Measurements from ENCODE around the gene ARSA.

DNA sequence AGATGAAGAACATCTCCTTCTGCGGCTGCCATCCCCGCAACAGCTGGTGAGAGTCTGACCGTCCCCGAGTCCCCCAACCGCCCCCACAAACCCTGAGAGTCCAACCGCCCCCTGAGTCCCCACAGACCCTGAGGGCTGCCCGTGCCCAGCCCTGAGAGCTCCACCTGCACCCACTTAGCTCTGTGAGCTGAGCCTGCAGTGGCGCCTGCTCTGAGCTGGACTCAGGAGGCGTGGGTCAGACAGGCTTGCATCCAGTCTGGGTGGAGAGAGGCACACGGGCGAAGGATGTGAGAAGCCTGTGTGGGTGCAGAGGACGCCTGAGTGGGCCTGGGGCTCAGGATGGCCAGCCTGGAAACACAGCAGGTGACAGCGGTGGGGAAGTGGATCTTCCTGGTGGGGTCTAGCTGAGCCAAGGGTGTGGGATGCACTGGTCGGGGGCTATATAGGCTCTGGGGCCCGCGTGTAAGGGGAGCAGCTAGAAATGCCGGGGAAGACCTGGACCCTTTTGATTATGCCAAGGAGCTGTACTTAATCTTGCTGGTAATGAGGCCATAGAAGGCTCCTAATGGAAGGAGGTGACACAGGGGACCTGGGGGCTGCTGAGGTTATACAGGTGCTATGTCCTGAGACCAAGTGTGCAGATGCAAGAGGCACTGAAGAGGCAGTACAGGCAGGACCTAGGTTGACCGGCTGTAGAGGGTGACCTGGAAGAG is 20.9 kb downstream of the ARSA start:
- TF ChIP-seq SPI1 (IDR thresholded peaks at IDR 0.05; ENCODE audit: low read depth, low read length) (no peak), POLR2AphosphoS5 (IDR thresholded peaks at IDR 0.05; ENCODE audit: low read depth, low read length) (no peak), POLR2A (IDR thresholded peaks at IDR 0.05; ENCODE audit: low read depth, low read length) (no peak), POU2F2 (IDR thresholded peaks at IDR 0.05; ENCODE audit: low read depth, low read length) (no peak), PAX5 (IDR thresholded peaks at IDR 0.05; ENCODE audit: insufficient read depth, low read length, severe bottlenecking) (no peak)

Data from GM12891 (cell line).